ENCODE measurements around the gene SFMBT2.
A peak's percentile ranks its signal among the peaks of the same experiment; 100 is the strongest.

Gene SFMBT2

DNA sequence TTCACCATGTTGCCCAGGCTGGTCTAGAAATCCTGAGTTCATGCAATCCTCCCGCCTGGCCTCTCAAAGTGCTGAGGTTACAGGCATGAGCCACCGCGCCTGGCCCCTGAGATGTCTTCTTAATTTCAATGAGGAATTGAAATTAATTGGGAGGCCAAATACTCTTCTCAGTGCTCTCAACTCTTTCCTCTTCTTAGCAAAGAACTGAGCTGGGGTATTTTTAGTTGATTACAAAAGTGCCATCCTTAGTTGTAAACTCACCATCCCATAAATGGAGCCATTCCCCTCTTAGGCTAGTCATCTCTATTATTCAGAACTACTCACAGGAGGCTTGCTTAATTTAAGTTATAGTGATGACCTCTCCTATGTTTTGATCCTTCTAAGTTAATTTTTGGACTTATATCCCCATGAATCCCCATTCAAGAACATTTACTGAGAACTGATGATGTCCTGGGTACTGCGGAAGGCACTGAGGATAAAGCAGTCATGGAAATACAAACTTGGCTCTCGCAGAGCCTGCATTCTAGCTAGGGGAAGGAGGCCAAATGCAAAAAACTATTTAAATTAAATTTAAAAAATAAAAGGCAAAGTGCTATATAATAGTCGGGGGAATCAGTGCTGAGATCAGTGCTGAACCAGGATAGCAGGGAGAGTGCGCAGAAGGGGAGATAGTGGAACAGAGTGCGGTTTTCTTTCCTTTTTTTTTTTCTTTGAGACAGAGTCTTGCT is 145.3 kb downstream of the SFMBT2 start:
- TF ChIP-seq ZFX (IDR thresholded peaks at IDR 0.05; ENCODE audit: borderline replicate concordance): no peak
- TF ChIP-seq, protein P1, sequence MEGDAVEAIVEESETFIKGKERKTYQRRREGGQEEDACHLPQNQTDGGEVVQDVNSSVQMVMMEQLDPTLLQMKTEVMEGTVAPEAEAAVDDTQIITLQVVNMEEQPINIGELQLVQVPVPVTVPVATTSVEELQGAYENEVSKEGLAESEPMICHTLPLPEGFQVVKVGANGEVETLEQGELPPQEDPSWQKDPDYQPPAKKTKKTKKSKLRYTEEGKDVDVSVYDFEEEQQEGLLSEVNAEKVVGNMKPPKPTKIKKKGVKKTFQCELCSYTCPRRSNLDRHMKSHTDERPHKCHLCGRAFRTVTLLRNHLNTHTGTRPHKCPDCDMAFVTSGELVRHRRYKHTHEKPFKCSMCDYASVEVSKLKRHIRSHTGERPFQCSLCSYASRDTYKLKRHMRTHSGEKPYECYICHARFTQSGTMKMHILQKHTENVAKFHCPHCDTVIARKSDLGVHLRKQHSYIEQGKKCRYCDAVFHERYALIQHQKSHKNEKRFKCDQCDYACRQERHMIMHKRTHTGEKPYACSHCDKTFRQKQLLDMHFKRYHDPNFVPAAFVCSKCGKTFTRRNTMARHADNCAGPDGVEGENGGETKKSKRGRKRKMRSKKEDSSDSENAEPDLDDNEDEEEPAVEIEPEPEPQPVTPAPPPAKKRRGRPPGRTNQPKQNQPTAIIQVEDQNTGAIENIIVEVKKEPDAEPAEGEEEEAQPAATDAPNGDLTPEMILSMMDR (IDR thresholded peaks at IDR 0.05): no peak
- H3K27ac ChIP-seq: no peak overlapping the region

GRCh38 chr10:7264313-7264756 is 146.5 kb downstream of the SFMBT2 start:
- TF ChIP-seq, protein P1 (IDR thresholded peaks at IDR 0.05): no peak
- TF ChIP-seq ZFX (IDR thresholded peaks at IDR 0.05; ENCODE audit: borderline replicate concordance): no peak
- H3K27ac ChIP-seq: no peak overlapping the region

DNA sequence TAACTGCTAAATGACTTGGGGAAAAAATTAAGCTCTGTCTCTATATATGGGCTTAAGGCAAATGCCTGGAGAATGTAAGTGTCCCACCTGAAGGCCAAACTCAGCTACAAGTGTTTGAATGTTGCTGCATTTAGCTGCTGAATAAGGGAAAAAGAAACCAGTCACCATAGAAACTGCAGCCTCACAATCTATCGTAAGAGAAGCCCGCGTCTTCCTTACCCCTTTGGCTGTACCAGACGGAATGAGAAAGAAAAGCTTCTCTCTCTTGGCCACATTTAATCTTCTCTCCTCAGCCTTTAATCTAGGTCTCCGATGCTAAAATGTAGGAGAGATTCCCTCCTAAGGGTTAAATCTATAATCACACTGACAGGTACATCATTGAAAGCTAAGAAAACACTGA is 147.2 kb downstream of the SFMBT2 start:
- H3K27ac ChIP-seq: no peak overlapping the region
- TF ChIP-seq ZFX (IDR thresholded peaks at IDR 0.05; ENCODE audit: borderline replicate concordance): no peak
- TF ChIP-seq, protein P1 (IDR thresholded peaks at IDR 0.05): no peak

DNA sequence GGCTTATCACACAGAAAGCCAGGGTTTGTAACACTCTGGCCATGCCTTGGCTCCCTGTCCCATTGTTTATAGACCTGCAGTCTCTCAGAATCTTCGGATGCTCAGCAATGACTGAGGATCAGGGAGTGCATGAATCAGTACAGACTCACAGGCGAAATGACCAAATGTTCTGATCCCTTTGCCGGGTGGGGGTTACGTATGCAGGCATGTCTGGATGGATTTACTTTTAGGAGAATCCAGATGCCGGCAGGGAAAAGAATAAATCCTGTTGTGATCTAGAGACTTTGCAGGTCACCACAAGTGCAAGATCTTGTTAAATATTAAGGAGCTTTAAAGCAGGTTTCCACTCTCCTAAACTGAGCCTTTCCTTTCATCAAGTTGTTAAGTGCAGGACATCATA is 149.5 kb downstream of the SFMBT2 start:
- no peak overlapping the region for H3K27ac ChIP-seq
- TF ChIP-seq, protein P1 (IDR thresholded peaks at IDR 0.05): no peak
- TF ChIP-seq ZFX (IDR thresholded peaks at IDR 0.05; ENCODE audit: borderline replicate concordance): no peak

- H3K27ac ChIP-seq: no peak overlapping the region
- TF ChIP-seq, protein P1 (IDR thresholded peaks at IDR 0.05): no peak
- no peak for TF ChIP-seq ZFX (IDR thresholded peaks at IDR 0.05; ENCODE audit: borderline replicate concordance)
Observed at GRCh38 chr10:7260912-7261311, 149.9 kb downstream of the SFMBT2 start.

GRCh38 chr10:7260412-7260900 is 150.4 kb downstream of the SFMBT2 start:
- H3K27ac ChIP-seq: no peak overlapping the region
- TF ChIP-seq, protein P1 (IDR thresholded peaks at IDR 0.05): peak; percentile 74
- TF ChIP-seq ZFX (IDR thresholded peaks at IDR 0.05; ENCODE audit: borderline replicate concordance): no peak

DNA sequence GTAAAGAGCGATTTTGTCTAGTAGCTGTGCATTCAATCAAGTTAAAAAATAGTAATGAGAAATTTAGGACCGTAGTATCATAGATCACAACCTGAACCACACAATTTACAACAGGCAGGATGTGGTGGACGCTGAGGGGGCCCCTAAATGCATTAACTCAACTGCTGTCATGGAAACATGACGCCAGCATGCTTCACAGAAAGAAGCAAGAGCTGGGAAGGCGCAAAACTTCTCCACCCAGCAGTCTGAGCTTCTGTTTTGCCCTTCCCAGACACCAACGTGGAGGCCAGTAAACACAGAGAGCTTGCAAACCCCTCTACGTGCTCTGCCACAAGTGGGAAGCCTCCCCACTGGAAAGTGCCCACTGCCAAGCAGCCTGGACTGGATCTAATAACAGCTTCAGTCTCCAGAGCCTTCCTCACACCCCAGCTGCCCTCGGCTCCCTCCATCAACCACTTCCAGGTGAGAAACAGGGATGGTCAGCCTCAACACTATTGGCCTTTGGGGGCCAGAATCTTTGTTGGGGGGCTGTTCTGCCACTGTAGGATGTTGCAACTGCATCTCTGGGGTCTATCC is 151.8 kb downstream of the SFMBT2 start:
- no peak overlapping the region for H3K27ac ChIP-seq
- TF ChIP-seq ZFX (IDR thresholded peaks at IDR 0.05; ENCODE audit: borderline replicate concordance): no peak
- TF ChIP-seq, protein P1 (IDR thresholded peaks at IDR 0.05): no peak
